ENCODE results near the gene REEP1. TPM values are rescaled to one million over a fixed set of nuclear protein-coding genes. Genes with fewer than 3 reads are reported as not detected.

REEP1 gene
- polyA plus RNA-seq, 1 experiment, result 0.10 TPM

DNA sequence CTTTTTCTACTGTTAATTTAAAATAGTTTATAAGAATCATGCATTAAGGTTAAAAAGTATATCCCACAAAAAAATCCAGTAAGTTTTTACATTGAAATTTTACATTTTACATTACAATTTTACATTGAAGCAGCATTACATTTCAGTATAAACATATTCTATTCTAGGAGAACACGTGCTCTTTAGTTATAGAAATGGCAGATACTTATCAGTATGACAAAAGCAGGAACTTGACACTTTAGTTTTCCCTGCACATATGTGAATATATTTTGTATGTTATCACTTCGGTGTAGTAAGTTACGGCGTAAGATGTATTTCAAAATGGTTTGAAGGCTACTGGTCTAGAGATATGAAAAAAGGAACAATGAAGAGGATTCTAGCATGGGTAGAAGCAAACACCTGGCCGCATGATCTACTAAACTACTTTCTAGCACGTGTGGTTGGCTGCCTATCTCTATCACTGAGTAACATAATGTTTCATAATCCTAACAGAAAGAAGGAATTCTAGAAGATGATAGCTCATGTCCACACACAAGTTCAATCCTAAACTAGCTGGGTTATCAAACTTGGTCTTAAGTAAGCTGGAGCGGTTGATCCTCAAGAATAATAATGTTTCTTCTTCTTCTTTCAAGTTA, 147.5 kb downstream of the REEP1 start:
- Histone ChIP-seq H3K27me3 (ENCODE audit: control insufficient read depth, insufficient read depth, low read length) (no peaks in the 10 kb centered on the region), H3K9me3 (ENCODE audit: control insufficient read depth, insufficient read depth, low read length) (no peaks in the 10 kb centered on the region; the same call in 1 of the 2 replicates), H3K27ac (ENCODE audit: low read depth, low read length) (no peak overlapping the region), H3K4me3 (ENCODE audit: low read depth, low read length) (no peak overlapping the region)
- ChIA-PET CTCF (interaction anchor here (0.9 kb wide), 1 partner anchor 9 kb away, joined by 3 read pairs; no protein-coding TSS in a partner anchor), POLR2A (interaction anchor here (0.7 kb wide), 1 partner anchor 32 kb away, joined by 3 read pairs; no protein-coding TSS in a partner anchor)
- no peak for DNase-seq (ENCODE audit: low read depth, low spot score)
- TF ChIP-seq, protein P1, sequence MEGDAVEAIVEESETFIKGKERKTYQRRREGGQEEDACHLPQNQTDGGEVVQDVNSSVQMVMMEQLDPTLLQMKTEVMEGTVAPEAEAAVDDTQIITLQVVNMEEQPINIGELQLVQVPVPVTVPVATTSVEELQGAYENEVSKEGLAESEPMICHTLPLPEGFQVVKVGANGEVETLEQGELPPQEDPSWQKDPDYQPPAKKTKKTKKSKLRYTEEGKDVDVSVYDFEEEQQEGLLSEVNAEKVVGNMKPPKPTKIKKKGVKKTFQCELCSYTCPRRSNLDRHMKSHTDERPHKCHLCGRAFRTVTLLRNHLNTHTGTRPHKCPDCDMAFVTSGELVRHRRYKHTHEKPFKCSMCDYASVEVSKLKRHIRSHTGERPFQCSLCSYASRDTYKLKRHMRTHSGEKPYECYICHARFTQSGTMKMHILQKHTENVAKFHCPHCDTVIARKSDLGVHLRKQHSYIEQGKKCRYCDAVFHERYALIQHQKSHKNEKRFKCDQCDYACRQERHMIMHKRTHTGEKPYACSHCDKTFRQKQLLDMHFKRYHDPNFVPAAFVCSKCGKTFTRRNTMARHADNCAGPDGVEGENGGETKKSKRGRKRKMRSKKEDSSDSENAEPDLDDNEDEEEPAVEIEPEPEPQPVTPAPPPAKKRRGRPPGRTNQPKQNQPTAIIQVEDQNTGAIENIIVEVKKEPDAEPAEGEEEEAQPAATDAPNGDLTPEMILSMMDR (IDR thresholded peaks at IDR 0.05; ENCODE audit: low read depth, low read length), result no peak

DNA sequence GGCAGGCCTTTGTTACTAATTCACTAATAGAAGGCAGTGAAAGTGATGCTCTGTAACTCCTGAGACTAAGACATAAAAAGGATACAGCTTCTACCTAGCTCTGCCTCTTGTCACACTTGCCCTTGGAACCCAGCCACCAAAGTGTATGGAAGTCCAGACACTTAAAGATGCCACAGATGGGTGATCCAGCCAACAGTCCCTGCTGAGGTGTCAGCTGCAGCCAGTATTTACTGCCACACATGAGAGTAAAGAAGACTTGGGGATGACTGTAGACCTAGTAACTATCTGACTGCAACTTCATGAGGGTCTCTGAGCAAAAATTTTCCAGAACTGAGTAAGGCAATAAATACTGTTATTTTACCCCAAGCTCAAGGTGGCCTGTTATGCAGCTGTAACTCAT, 151.0 kb downstream of the REEP1 start:
- no peak overlapping the region for H3K27ac ChIP-seq (ENCODE audit: low read depth, low read length)
- no peak for DNase-seq (ENCODE audit: low read depth, low spot score)
- CTCF ChIA-PET, result no interaction called here
- H3K9me3 ChIP-seq (ENCODE audit: control insufficient read depth, insufficient read depth, low read length), result no peaks in the 10 kb centered on the region
- POLR2A ChIA-PET, result interaction anchor here (1.4 kb wide), 1 partner anchor 9 kb away, joined by 4 read pairs; the partner anchor contains the start of gene IMMT
- H3K27me3 ChIP-seq (ENCODE audit: control insufficient read depth, insufficient read depth, low read length), result no peaks in the 10 kb centered on the region
- TF ChIP-seq, protein P1 (IDR thresholded peaks at IDR 0.05; ENCODE audit: low read depth, low read length), result no peak
- no peak overlapping the region for H3K4me3 ChIP-seq (ENCODE audit: low read depth, low read length)

DNA sequence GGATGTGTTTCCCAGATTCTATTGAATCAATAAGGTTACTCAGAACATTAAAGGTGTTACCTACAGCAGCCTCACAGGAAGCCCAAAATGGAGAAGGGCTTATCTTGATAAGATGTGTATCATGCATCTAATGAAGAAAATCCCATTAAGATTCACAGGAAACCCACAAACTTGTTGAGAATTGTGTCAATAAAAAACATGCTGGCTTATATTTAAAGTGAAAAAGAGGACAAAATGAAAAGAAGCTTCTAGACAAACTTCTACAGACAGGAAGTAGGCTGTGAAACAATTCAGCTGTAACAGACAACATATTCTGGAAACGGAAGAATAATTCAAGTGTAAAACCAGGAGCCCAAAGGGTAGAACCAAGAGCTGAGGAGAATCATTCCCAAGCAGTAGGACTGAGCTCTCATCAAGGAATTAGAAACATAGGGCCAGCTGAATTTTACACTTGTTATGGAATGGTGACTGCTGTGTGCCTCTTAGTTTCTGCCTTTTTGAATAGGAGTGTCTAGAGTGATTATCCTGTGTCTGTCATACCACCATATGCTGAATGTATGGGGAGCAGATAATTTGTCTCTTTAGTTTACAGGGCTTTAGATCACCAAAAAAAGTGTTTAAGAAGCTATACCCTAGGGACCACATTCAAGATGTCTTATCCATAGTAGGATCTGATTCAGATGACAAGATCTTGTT, 151.8 kb downstream of the REEP1 start:
- H3K27ac ChIP-seq (ENCODE audit: low read depth, low read length), result no peak overlapping the region
- H3K27me3 ChIP-seq (ENCODE audit: control insufficient read depth, insufficient read depth, low read length), result no peaks in the 10 kb centered on the region
- no peak overlapping the region for H3K4me3 ChIP-seq (ENCODE audit: low read depth, low read length)
- TF ChIP-seq, protein P1 (IDR thresholded peaks at IDR 0.05; ENCODE audit: low read depth, low read length), result no peak
- ChIA-PET POLR2A (interaction anchor here (1.4 kb wide), 1 partner anchor 10 kb away, joined by 4 read pairs; the partner anchor contains the start of gene IMMT), CTCF (no interaction called here)
- DNase-seq (ENCODE audit: low read depth, low spot score), result no peak
- H3K9me3 ChIP-seq (ENCODE audit: control insufficient read depth, insufficient read depth, low read length), result no peaks in the 10 kb centered on the region

DNA sequence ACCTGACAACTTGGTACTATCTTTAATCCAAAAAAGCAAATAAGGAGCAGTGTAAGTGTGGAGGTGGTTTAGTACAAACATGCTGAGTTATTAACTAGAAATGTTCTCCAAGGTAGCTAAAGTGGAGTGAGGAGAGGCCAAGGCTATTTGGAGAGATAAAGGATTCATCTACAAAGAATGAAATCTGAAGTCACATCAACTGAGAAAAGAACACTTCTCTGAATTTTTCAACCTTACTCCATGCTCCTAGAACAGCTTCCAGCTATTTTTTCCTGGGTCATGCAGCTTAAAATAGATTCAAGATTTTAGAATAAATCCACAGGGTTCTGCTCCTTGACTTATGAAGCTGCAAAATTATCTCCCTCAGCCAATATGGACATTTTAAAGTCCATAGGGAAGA, 160.8 kb downstream of the REEP1 start:
- CTCF ChIA-PET, result interaction anchor here (0.7 kb wide), 1 partner anchor 539 kb away, joined by 6 read pairs; no protein-coding TSS in a partner anchor
- H3K4me3 ChIP-seq (ENCODE audit: low read depth, low read length), result no peak overlapping the region
- TF ChIP-seq, protein P1 (IDR thresholded peaks at IDR 0.05; ENCODE audit: low read depth, low read length), result no peak
- no peak overlapping the region for H3K27ac ChIP-seq (ENCODE audit: low read depth, low read length)
- H3K27me3 ChIP-seq (ENCODE audit: control insufficient read depth, insufficient read depth, low read length), result no peaks in the 10 kb centered on the region
- POLR2A ChIA-PET, result no interaction called here
- H3K9me3 ChIP-seq (ENCODE audit: control insufficient read depth, insufficient read depth, low read length), result no peaks in the 10 kb centered on the region
- no peak for DNase-seq (ENCODE audit: low read depth, low spot score)

DNA sequence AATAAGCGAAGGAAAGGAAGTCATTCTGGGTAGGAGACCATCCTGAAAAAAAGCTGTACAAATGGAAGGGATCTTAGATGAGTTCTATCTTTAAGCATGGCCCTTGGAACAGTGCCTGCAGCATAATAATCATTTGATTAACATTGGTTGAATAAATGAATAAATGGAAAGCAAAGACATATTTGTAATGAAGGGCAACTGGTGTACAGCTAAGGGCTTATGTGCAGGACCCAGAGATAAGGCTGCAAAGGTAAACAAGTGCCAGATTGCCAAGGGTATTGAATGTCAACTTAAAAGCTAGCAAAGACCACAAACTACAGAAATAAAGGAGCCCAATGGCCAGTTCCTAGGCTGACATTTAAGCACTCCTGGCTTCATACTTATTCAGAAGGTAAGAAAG, 161.6 kb downstream of the REEP1 start:
- TF ChIP-seq, protein P1 (IDR thresholded peaks at IDR 0.05; ENCODE audit: low read depth, low read length), result no peak
- CTCF ChIA-PET, result no interaction called here
- H3K9me3 ChIP-seq (ENCODE audit: control insufficient read depth, insufficient read depth, low read length), result no peaks in the 10 kb centered on the region
- H3K27me3 ChIP-seq (ENCODE audit: control insufficient read depth, insufficient read depth, low read length), result no peaks in the 10 kb centered on the region
- H3K27ac ChIP-seq (ENCODE audit: low read depth, low read length), result no peak overlapping the region
- H3K4me3 ChIP-seq (ENCODE audit: low read depth, low read length), result no peak overlapping the region
- POLR2A ChIA-PET, result no interaction called here
- DNase-seq (ENCODE audit: low read depth, low spot score), result no peak
